HEK293 (cell line): Measurements from ENCODE around the gene S1PR4.

Experiments
- CTCF ChIA-PET: fragments of 350-600 bp; formaldehyde crosslinking; extraction: SDS; loops from one replicate; lab custom pipeline; 2021; ENCODE audit warnings: antibody characterized with exemption; lab: Yijun Ruan, JAX
- POLR2A ChIA-PET: fragments of 300-600 bp; formaldehyde crosslinking; extraction: SDS; loops from one replicate; lab custom pipeline; 2020; ENCODE audit warnings: antibody characterized with exemption, inconsistent platforms; lab: Yijun Ruan, JAX
- H3K27ac ChIP-seq: fragments of 200-500 bp; sonication (Bioruptor generic); 2 replicates; pipeline ENCODE4 v1.5.1; 2014; ENCODE audit warnings: low read depth, low read length, control low read depth, inconsistent platforms; ENCODE audit errors: extremely low read depth
- H3K36me3 ChIP-seq, 2 experiments: fragments of 200-500 bp in 1 of 2; sonication (Bioruptor generic) in 1 of 2; 1 replicate in 1 of 2; 2 replicates in 1 of 2; pipeline ENCODE4 v1.5.1; 2014 to 2017; ENCODE audit warnings: inconsistent platforms in 2 of 2, low read length in 2 of 2; ENCODE audit not compliant: control insufficient read depth in 2 of 2, insufficient read depth in 1 of 2
- H3K4me1 ChIP-seq: fragments of 200-500 bp; sonication (Bioruptor generic); 2 replicates; pipeline ENCODE4 v1.5.1; 2014; ENCODE audit warnings: mild to moderate bottlenecking, low read length, inconsistent platforms; ENCODE audit not compliant: control insufficient read depth, insufficient read depth
- H3K4me3 ChIP-seq: 2 replicates; pipeline ENCODE4 v1.5.1; 2011; ENCODE audit warnings: low read depth, mild to moderate bottlenecking, control low read depth, low read length, moderate library complexity
- H3K9me3 ChIP-seq: fragments of 200-500 bp; sonication (Bioruptor generic); 2 replicates; pipeline ENCODE4 v1.5.1; 2014; ENCODE audit warnings: low read depth, low read length, inconsistent platforms; ENCODE audit not compliant: control insufficient read depth, insufficient read depth
- GLIS1 ChIP-seq: fragments of 450-650 bp; formaldehyde crosslinking; IDR thresholded peaks from 2 replicates; pipeline ENCODE4 v1.5.1; 2016; ENCODE audit warnings: missing biosample characterization, missing genetic modification characterization
- GLIS2 ChIP-seq: fragments of 450-650 bp; formaldehyde crosslinking; IDR thresholded peaks from 2 replicates; pipeline ENCODE4 v1.5.1; 2016; ENCODE audit warnings: missing biosample characterization, missing genetic modification characterization
- REPIN1 ChIP-seq: fragments of 450-650 bp; formaldehyde crosslinking; IDR thresholded peaks from 2 replicates; pipeline ENCODE4 v1.5.1; 2017; ENCODE audit warnings: missing biosample characterization, missing genetic modification characterization, low read depth
- SCRT2 ChIP-seq: fragments of 450-650 bp; formaldehyde crosslinking; IDR thresholded peaks from 2 replicates; pipeline ENCODE4 v1.5.1; 2016; ENCODE audit warnings: missing biosample characterization, missing genetic modification characterization
- ZBTB8A ChIP-seq: fragments of 450-650 bp; formaldehyde crosslinking; IDR thresholded peaks from 2 replicates; pipeline ENCODE4 v1.5.1; 2016; ENCODE audit warnings: missing biosample characterization, missing genetic modification characterization
- ZEB2 ChIP-seq: fragments of 450-650 bp; formaldehyde crosslinking; IDR thresholded peaks from 2 replicates; pipeline ENCODE4 v1.5.1; 2016; ENCODE audit warnings: missing biosample characterization, missing genetic modification characterization
- ZNF140 ChIP-seq: fragments of 450-650 bp; formaldehyde crosslinking; IDR thresholded peaks from 2 replicates; pipeline ENCODE4 v1.5.1; 2016; ENCODE audit warnings: missing biosample characterization, missing genetic modification characterization
- ZNF324 ChIP-seq: fragments of 450-650 bp; formaldehyde crosslinking; IDR thresholded peaks from 2 replicates; pipeline ENCODE4 v1.5.1; 2016; ENCODE audit warnings: missing biosample characterization, missing genetic modification characterization
- ZNF354C ChIP-seq: fragments of 450-650 bp; formaldehyde crosslinking; IDR thresholded peaks from 2 replicates; pipeline ENCODE4 v1.5.1; 2016; ENCODE audit warnings: missing biosample characterization, missing genetic modification characterization, low read depth, borderline replicate concordance
- ZNF530 ChIP-seq: fragments of 450-650 bp; formaldehyde crosslinking; IDR thresholded peaks from 2 replicates; pipeline ENCODE4 v1.5.1; 2016; ENCODE audit warnings: low read depth, missing biosample characterization, missing genetic modification characterization
- ZNF558 ChIP-seq: fragments of 450-650 bp; formaldehyde crosslinking; IDR thresholded peaks from 2 replicates; pipeline ENCODE4 v1.5.1; 2016; ENCODE audit warnings: missing biosample characterization, missing genetic modification characterization
- ZNF621 ChIP-seq: fragments of 450-650 bp; formaldehyde crosslinking; IDR thresholded peaks from 2 replicates; pipeline ENCODE4 v1.5.1; 2017; ENCODE audit warnings: missing biosample characterization, missing genetic modification characterization
- ZNF624 ChIP-seq: fragments of 450-650 bp; formaldehyde crosslinking; IDR thresholded peaks from 2 replicates; pipeline ENCODE4 v1.5.1; 2017; ENCODE audit warnings: missing biosample characterization, missing genetic modification characterization
- ZNF777 ChIP-seq: fragments of 450-650 bp; formaldehyde crosslinking; IDR thresholded peaks from 2 replicates; pipeline ENCODE4 v1.5.1; 2017; ENCODE audit warnings: missing biosample characterization, missing genetic modification characterization, borderline replicate concordance
- TF ChIP-seq, protein P1 (sequence below): fragments of 450-650 bp; formaldehyde crosslinking; IDR thresholded peaks from 2 replicates; pipeline ENCODE4 v1.5.0; 2017; ENCODE audit warnings: missing biosample characterization, missing genetic modification characterization, borderline replicate concordance
- TF ChIP-seq, protein P2 (sequence below): fragments of 450-650 bp; formaldehyde crosslinking; IDR thresholded peaks from 2 replicates; pipeline ENCODE4 v1.5.1; 2016; ENCODE audit warnings: missing biosample characterization, missing genetic modification characterization
- TF ChIP-seq, protein P3 (sequence below): fragments of 450-650 bp; formaldehyde crosslinking; IDR thresholded peaks from 2 replicates; pipeline ENCODE4 v1.5.1; 2016; ENCODE audit warnings: missing biosample characterization, missing genetic modification characterization
- TF ChIP-seq, protein P4 (sequence below): fragments of 450-650 bp; formaldehyde crosslinking; IDR thresholded peaks from 2 replicates; pipeline ENCODE4 v1.5.1; 2017; ENCODE audit warnings: missing biosample characterization, missing genetic modification characterization
- TF ChIP-seq, protein P5 (sequence below): fragments of 450-650 bp; formaldehyde crosslinking; IDR thresholded peaks from 2 replicates; pipeline ENCODE4 v1.5.1; 2016; ENCODE audit warnings: missing biosample characterization, missing genetic modification characterization
- TF ChIP-seq, protein P6 (sequence below): fragments of 450-650 bp; formaldehyde crosslinking; IDR thresholded peaks from 2 replicates; pipeline ENCODE4 v1.5.1; 2016; ENCODE audit warnings: missing biosample characterization, missing genetic modification characterization
- TF ChIP-seq, protein P7 (sequence below): fragments of 450-650 bp; formaldehyde crosslinking; IDR thresholded peaks from 2 replicates; pipeline ENCODE4 v1.5.1; 2016; ENCODE audit warnings: missing biosample characterization, missing genetic modification characterization

The S1PR4 gene

DNA sequence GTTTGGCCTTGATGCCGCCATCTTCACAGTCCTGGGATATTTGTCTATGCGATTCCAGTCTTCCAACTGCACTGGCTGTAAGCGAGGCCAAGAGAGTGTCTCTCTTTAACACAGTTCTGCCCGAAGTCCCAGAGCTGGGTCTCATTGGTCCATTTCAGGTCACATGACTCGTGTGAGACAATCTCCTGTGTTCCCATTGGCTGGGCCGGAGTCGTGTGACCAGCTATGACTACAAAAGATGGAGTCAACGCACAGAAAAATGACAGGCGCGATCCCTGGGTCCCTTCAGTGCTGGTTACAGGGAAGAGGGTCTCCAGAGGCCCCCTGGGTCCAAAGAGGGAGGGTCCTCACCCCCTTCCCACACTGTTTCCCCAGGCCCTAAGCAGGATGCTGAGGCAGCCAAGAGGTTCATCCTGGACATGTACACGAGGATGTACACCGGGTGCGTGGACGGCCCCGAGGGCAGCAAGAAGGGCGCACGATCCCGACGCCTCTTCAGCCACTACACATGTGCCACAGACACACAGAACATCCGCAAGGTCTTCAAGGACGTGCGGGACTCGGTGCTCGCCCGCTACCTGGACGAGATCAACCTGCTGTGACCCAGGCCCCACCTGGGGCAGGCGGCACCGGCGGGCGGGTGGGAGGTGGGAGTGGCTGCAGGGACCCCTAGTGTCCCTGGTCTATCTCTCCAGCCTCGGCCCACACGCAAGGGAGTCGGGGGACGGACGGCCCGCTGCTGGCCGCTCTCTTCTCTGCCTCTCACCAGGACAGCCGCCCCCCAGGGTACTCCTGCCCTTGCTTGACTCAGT lies 15.9 kb upstream of the S1PR4 start:
- H3K4me3 ChIP-seq = no peak overlapping the region
- H3K9me3 ChIP-seq = no peaks in the 10 kb centered on the region
- ChIA-PET CTCF (interaction anchor here (0.6 to 2.0 kb wide), 17 partner anchors 10 to 514 kb away, joined by 3 to 17 read pairs (median 4); no protein-coding TSS in a partner anchor), POLR2A (interaction anchor here (1.1 kb wide), 1 partner anchor 212 kb away, joined by 3 read pairs; no protein-coding TSS in a partner anchor)
- H3K4me1 ChIP-seq = 0 out of 2 replicates have a peak, but pooled peaks cover 4% of the 10 kb centered on the region
- no peak for TF ChIP-seq ZNF140 (tag by site-specific recombination)
- TF ChIP-seq, protein P1, sequence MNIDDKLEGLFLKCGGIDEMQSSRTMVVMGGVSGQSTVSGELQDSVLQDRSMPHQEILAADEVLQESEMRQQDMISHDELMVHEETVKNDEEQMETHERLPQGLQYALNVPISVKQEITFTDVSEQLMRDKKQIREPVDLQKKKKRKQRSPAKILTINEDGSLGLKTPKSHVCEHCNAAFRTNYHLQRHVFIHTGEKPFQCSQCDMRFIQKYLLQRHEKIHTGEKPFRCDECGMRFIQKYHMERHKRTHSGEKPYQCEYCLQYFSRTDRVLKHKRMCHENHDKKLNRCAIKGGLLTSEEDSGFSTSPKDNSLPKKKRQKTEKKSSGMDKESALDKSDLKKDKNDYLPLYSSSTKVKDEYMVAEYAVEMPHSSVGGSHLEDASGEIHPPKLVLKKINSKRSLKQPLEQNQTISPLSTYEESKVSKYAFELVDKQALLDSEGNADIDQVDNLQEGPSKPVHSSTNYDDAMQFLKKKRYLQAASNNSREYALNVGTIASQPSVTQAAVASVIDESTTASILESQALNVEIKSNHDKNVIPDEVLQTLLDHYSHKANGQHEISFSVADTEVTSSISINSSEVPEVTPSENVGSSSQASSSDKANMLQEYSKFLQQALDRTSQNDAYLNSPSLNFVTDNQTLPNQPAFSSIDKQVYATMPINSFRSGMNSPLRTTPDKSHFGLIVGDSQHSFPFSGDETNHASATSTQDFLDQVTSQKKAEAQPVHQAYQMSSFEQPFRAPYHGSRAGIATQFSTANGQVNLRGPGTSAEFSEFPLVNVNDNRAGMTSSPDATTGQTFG (tag by site-specific recombination) = no peak
- no peak for TF ChIP-seq ZNF530 (tag by site-specific recombination)
- TF ChIP-seq ZNF324 (tag by site-specific recombination) = no peak
- TF ChIP-seq ZNF624 (tag by site-specific recombination) = no peak
- no peak for TF ChIP-seq ZNF354C (tag by site-specific recombination)
- TF ChIP-seq, protein P2, sequence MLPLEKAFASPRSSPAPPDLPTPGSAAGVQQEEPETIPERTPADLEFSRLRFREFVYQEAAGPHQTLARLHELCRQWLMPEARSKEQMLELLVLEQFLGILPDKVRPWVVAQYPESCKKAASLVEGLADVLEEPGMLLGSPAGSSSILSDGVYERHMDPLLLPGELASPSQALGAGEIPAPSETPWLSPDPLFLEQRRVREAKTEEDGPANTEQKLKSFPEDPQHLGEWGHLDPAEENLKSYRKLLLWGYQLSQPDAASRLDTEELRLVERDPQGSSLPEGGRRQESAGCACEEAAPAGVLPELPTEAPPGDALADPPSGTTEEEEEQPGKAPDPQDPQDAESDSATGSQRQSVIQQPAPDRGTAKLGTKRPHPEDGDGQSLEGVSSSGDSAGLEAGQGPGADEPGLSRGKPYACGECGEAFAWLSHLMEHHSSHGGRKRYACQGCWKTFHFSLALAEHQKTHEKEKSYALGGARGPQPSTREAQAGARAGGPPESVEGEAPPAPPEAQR = no peak
- TF ChIP-seq, protein P3, sequence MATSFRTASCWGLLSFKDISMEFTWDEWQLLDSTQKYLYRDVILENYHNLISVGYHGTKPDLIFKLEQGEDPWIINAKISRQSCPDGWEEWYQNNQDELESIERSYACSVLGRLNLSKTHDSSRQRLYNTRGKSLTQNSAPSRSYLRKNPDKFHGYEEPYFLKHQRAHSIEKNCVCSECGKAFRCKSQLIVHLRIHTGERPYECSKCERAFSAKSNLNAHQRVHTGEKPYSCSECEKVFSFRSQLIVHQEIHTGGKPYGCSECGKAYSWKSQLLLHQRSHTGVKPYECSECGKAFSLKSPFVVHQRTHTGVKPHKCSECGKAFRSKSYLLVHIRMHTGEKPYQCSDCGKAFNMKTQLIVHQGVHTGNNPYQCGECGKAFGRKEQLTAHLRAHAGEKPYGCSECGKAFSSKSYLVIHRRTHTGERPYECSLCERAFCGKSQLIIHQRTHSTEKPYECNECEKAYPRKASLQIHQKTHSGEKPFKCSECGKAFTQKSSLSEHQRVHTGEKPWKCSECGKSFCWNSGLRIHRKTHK (tag by site-specific recombination) = no peak
- TF ChIP-seq, protein P4, sequence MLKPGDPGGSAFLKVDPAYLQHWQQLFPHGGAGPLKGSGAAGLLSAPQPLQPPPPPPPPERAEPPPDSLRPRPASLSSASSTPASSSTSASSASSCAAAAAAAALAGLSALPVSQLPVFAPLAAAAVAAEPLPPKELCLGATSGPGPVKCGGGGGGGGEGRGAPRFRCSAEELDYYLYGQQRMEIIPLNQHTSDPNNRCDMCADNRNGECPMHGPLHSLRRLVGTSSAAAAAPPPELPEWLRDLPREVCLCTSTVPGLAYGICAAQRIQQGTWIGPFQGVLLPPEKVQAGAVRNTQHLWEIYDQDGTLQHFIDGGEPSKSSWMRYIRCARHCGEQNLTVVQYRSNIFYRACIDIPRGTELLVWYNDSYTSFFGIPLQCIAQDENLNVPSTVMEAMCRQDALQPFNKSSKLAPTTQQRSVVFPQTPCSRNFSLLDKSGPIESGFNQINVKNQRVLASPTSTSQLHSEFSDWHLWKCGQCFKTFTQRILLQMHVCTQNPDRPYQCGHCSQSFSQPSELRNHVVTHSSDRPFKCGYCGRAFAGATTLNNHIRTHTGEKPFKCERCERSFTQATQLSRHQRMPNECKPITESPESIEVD (tag by site-specific recombination) = no peak
- no peak for TF ChIP-seq ZEB2
- TF ChIP-seq ZNF558 = no peak
- TF ChIP-seq REPIN1 (tag by site-specific recombination) = no peak
- no peak for TF ChIP-seq GLIS2
- TF ChIP-seq ZNF621 (tag by site-specific recombination) = no peak
- TF ChIP-seq, all 188 proteins: peak for 0
- H3K27ac ChIP-seq = no peak overlapping the region
- no peaks in the 10 kb centered on the region for H3K36me3 ChIP-seq

DNA sequence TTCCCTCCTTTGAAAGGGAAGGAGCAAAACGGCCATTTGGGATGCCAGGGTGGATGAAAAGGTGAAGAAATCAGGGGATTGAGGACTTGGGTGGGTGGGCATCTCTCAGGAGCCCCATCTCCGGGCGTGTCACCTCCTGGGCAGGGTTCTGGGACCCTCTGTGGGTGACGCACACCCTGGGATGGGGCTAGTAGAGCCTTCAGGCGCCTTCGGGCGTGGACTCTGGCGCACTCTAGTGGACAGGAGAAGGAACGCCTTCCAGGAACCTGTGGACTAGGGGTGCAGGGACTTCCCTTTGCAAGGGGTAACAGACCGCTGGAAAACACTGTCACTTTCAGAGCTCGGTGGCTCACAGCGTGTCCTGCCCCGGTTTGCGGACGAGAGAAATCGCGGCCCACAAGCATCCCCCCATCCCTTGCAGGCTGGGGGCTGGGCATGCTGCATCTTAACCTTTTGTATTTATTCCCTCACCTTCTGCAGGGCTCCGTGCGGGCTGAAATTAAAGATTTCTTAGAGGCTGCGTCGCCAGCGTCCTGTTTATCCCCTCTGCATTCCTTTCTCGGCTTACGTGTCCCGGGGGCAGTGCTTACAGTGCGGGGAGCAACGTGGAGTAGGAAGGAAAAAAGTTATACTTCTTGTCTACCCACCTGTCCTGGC lies 15.2 kb upstream of the S1PR4 start:
- Histone ChIP-seq H3K4me3 (no peak overlapping the region), H3K9me3 (no peaks in the 10 kb centered on the region), H3K4me1 (0 out of 2 replicates have a peak, but pooled peaks cover 4% of the 10 kb centered on the region), H3K27ac (no peak overlapping the region), H3K36me3 (no peaks in the 10 kb centered on the region)
- ChIA-PET POLR2A (interaction anchor here (1.1 kb wide), 1 partner anchor 213 kb away, joined by 3 read pairs; no protein-coding TSS in a partner anchor), CTCF (interaction anchor here (0.5 to 2.4 kb wide), 21 partner anchors 11 to 320 kb away, joined by 3 to 27 read pairs (median 3); no protein-coding TSS in a partner anchor)
- TF ChIP-seq SCRT2 (tag by site-specific recombination) (peak; percentile 92), GLIS1 (peak; percentile 58), ZNF777 (no peak), ZBTB8A (tag by site-specific recombination) (peak; percentile 33; the same call in 1 of the 2 replicates), GLIS2 (peak; percentile 31; the same call in 1 of the 2 replicates)
- TF ChIP-seq, protein P5, sequence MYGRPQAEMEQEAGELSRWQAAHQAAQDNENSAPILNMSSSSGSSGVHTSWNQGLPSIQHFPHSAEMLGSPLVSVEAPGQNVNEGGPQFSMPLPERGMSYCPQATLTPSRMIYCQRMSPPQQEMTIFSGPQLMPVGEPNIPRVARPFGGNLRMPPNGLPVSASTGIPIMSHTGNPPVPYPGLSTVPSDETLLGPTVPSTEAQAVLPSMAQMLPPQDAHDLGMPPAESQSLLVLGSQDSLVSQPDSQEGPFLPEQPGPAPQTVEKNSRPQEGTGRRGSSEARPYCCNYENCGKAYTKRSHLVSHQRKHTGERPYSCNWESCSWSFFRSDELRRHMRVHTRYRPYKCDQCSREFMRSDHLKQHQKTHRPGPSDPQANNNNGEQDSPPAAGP (tag by site-specific recombination) = 0 out of 2 replicates have a peak, but pooled peaks have one; percentile 43
- TF ChIP-seq, protein P6, sequence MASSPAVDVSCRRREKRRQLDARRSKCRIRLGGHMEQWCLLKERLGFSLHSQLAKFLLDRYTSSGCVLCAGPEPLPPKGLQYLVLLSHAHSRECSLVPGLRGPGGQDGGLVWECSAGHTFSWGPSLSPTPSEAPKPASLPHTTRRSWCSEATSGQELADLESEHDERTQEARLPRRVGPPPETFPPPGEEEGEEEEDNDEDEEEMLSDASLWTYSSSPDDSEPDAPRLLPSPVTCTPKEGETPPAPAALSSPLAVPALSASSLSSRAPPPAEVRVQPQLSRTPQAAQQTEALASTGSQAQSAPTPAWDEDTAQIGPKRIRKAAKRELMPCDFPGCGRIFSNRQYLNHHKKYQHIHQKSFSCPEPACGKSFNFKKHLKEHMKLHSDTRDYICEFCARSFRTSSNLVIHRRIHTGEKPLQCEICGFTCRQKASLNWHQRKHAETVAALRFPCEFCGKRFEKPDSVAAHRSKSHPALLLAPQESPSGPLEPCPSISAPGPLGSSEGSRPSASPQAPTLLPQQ = no peak
- TF ChIP-seq, protein P7, sequence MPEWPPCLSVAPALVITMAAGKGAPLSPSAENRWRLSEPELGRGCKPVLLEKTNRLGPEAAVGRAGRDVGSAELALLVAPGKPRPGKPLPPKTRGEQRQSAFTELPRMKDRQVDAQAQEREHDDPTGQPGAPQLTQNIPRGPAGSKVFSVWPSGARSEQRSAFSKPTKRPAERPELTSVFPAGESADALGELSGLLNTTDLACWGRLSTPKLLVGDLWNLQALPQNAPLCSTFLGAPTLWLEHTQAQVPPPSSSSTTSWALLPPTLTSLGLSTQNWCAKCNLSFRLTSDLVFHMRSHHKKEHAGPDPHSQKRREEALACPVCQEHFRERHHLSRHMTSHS (tag by site-specific recombination) = no peak
